KOPT-K1 (cell line): Measurements from ENCODE around the gene TRPM5.

Experiments
- H3K27ac ChIP-seq: fragments of 200-600 bp; sonication (generic); 2 replicates; pipeline ENCODE4 v1.5.1; 2016; ENCODE audit warnings: antibody characterized with exemption, mild to moderate bottlenecking, low read depth, low read length; ENCODE audit not compliant: poor library complexity, severe bottlenecking
- H3K36me3 ChIP-seq: fragments of 200-600 bp; sonication (generic); 2 replicates; pipeline ENCODE4 v1.5.1; 2017; ENCODE audit warnings: antibody characterized with exemption, mild to moderate bottlenecking, low read length, moderate library complexity; ENCODE audit not compliant: insufficient read depth
- H3K9me3 ChIP-seq: fragments of 200-600 bp; sonication (generic); 2 replicates; pipeline ENCODE4 v1.5.1; 2017; ENCODE audit warnings: antibody characterized with exemption, low read length, mild to moderate bottlenecking; ENCODE audit not compliant: insufficient read depth, poor library complexity, severe bottlenecking

The TRPM5 gene

GRCh38 chr11:2473361-2474058 lies 29.2 kb upstream of the TRPM5 start:
- Histone ChIP-seq H3K27ac (no peak overlapping the region), H3K9me3 (peaks cover 6% of the 10 kb centered on the region), H3K36me3 (no peaks in the 10 kb centered on the region)

- Histone ChIP-seq H3K27ac (no peak overlapping the region), H3K9me3 (no peaks in the 10 kb centered on the region), H3K36me3 (no peaks in the 10 kb centered on the region)
Observed at GRCh38 chr11:2472428-2473186, 28.3 kb upstream of the TRPM5 start.

GRCh38 chr11:2471804-2472096 lies 27.4 kb upstream of the TRPM5 start:
- Histone ChIP-seq H3K36me3 (no peaks in the 10 kb centered on the region), H3K9me3 (no peaks in the 10 kb centered on the region), H3K27ac (no peak overlapping the region)

DNA sequence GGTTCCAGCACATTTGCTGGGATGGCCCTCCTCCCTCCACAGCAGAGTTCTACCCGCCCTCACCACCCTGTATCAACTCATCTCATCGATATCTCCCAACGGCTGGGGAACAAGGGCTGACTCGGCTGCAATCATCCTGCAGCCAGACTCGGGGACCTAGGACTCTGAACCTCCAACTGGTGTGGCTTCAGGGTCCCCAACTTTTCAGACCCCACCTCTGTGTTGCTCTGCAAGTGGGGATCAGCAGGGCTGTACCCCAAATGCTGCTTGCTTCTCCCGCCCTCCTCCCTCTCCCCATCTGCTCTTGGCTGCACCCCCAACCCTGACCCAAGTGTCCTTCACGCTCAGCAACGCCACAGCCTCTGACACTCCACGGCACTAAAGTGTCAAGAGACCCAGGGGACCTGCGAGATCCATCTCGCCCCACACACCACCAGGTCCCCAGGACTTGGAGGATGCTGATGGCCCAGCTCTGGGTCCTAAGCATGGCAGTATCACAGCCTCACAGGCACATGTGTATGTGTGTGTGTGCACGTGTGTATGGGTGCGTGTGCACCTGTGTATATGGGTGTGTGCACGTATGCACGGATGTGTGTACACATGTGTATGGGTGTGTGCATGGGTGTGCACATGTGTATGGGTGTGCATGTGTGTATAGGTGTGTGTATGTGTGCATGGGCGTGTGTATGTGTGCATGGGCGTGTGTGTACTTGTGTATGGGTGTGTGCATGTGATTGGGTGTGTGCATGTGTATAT lies 26.9 kb upstream of the TRPM5 start:
- H3K9me3 ChIP-seq, result no peaks in the 10 kb centered on the region
- no peaks in the 10 kb centered on the region for H3K36me3 ChIP-seq
- H3K27ac ChIP-seq, result no peak overlapping the region

- Histone ChIP-seq H3K36me3 (no peaks in the 10 kb centered on the region), H3K9me3 (no peaks in the 10 kb centered on the region), H3K27ac (no peak overlapping the region)
Observed at GRCh38 chr11:2470495-2470894, 26.2 kb upstream of the TRPM5 start.

DNA sequence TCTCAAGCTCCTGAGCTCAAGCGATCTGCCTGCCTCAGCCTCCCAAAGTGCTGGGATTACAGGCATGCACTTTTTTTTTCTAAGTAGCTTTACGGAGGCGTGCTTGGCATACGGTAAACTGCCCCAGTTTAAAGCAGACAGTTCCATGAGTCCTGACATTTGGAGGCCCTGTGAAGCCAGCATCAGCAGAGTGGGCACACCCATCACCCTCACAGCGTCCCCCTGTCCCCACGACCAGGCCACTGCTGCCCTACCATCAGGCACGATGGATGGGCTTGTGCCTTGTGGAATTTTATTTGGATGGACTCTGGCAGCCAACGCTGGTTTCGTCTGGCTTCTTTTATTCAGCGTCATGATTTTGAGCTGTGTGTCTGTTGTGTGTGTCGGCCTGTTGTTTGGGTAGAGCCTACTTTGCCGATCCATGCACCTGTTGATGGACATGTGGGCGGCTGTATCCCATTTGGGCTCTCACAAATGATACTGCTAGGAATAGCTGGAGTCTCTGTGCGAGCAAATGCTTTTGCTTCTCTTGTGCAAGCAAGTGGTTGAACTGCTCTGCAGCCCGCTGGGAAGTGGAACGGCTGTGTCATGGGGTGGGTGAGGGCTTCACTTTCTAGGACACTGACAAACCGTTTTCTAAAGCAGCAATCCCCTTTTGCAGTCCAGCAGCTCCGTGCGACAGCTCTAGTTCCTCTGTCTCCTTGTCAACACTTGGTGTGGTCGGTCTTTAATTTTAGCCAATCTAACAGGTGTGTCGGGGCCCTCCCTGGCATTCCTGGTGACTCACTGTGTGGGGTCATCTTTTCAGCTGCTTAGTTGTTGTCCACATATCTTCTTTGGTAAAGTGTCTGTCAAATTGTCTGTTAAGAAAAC lies 24.3 kb upstream of the TRPM5 start:
- Histone ChIP-seq H3K9me3 (no peaks in the 10 kb centered on the region), H3K36me3 (no peaks in the 10 kb centered on the region), H3K27ac (no peak overlapping the region)

DNA sequence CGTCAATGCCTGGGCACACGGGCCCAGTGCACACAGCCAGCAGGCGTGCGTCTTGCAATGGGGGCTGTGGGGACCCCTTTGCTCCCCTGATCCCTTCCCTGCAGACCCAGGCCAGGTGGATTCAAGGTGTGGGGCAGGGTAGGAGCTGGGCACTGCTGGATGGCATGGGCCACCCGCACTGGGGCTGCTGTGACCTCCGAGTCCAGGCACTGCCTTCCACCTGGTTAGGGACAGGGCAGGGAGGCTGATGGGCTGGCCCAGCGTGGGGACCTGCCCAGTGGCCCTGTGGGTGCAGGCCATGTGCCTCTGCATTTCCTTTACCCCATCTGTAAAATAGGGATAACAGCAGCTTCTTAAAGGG lies 23.4 kb upstream of the TRPM5 start:
- Histone ChIP-seq H3K36me3 (no peaks in the 10 kb centered on the region), H3K9me3 (no peaks in the 10 kb centered on the region), H3K27ac (no peak overlapping the region)

- Histone ChIP-seq H3K27ac (no peak overlapping the region), H3K9me3 (no peaks in the 10 kb centered on the region), H3K36me3 (no peaks in the 10 kb centered on the region)
Observed at GRCh38 chr11:2466869-2467694, 22.8 kb upstream of the TRPM5 start.

DNA sequence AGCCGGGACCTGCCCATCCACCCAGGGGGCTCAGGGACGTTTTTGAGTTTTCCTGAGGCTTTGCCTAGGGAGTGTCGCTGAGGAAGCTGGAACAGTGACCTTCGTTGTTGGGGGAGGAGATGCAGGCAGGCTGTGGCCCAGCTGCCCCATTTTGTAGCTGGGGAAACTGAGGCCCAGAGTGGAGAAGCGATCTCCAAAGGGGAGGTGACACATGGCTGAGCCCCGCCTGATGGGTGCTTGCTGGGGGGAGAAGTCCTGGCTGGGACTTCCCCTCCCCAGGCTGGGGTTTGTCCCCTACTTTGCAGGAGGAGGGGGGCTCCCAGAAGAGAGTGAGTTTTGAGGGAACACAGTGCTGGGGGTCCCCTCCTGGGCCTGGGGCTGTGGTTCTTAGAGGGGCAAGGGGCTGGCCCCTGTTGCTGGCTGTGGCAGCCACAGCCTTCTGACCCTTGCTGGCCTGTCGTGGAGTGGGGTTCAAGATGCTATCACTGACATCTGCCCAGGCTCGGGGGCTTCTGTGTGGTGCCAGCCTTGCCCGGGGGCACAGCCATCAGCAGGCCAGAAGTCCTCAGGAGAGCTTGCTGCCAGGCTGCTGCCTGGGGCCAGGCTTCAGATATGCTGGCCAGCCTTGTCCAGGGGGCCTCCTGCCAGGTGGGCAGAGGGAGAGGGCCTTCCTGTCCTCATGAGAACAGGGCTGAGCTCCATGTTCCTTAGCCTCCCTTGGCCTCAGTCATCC lies 21.9 kb upstream of the TRPM5 start:
- Histone ChIP-seq H3K36me3 (no peaks in the 10 kb centered on the region), H3K9me3 (no peaks in the 10 kb centered on the region), H3K27ac (no peak overlapping the region)

DNA sequence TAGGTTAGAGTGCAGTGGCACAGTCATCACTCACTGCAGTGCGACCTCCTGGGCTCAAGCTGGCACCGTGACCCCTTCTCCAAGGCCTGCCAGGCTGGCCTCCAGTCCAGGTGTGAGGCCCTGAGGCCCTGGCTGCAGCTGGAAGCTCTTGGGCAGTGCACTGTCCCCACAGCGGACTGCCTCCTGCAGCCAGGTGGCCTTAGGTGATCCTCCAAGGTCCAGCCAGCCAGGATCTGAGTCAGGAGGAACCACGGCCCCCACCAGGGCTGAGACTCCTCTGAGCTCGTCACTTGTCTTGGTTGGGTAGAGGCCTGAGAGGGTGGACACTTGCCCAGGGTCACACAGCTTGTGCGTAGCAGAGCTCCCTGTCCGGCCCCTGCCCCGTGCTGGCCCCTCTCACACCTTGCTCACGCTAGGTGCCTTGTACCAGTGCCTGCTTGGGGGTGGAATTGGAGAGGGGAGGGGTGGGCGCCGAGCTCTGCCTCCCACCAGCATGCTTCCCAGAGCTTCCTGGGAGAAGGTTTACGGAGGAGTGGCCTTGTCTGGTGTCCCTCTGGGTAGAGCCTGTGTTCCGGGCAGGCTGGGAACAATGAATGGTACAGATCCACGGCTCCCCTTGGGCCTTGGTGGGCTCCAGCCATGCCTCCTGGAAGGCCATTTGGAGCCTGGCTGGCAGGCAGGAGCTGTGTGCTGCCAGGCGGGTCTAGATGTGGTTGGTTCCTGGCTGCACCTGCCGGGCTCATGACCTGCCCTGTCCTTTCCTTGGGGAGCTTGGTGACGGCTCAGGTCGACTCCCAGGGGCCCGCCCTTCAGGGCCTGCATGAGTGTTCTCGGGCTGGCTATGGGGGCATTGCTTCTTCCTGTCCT lies 21.1 kb upstream of the TRPM5 start:
- Histone ChIP-seq H3K9me3 (no peaks in the 10 kb centered on the region), H3K27ac (no peak overlapping the region)

GRCh38 chr11:2464451-2465165 lies 20.3 kb upstream of the TRPM5 start:
- H3K9me3 ChIP-seq, result no peaks in the 10 kb centered on the region
- no peak overlapping the region for H3K27ac ChIP-seq

More for the DNA sequence above, 21.1 kb upstream of the TRPM5 start:
- H3K36me3 ChIP-seq, result no peaks in the 10 kb centered on the region

DNA sequence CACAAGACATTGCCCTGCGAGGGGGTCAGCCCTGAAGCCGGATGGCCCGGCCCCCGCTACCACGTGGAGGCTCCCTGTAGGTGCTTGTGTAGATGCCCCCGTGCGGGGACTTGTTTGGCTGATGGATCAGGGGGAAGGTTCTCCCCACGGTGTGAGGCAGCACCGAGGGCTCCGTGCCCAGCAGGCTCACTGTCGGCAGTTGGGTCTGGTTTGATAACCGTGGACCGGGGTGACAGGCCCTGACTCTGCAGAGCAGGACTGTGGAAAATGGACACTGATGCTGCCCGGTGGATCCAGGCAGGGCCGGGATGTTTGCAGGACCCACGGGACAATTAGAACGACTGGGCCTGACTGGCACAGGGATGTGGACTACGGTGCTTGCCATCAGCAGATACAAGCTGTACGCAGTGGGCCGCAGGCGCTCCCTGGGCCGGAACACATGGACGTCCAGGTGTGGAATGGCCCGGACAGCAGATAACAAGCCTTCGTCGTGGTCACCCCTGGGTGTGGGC lies 19.5 kb upstream of the TRPM5 start:
- Histone ChIP-seq H3K36me3 (no peaks in the 10 kb centered on the region), H3K27ac (no peak overlapping the region), H3K9me3 (no peaks in the 10 kb centered on the region)

More at GRCh38 chr11:2464451-2465165, 20.3 kb upstream of the TRPM5 start:
- H3K36me3 ChIP-seq, result no peaks in the 10 kb centered on the region
